T-helper 2 cell (primary cell): ENCODE results near the gene LMOD3.

Source experiments
- DNase-seq, 5 experiments: peaks; one replicate each; pipeline versions ENCODE4 v3.0.0 to v3.0.0-alpha.2; 2012 to 2022

The LMOD3 gene

DNA sequence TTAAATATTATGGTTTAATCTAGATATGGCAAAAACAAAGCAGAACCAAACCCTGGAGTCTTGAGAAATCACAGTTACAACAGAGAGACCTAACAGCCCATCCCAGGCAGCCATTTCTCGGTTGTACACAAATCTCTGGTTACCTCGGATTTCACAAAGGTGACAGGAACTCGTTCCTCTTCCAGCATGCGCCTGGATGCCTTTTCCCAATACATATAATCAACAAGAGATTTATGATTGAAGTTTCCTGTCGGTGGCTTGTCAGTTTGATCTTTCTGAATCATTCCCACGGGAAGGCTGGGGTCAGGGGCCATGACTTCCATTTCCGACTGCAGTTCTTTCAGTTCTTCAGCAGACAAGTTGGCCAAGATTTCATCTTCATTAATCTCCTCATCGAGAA, 445 bp downstream of the LMOD3 start:
- no peak for DNase-seq

DNA sequence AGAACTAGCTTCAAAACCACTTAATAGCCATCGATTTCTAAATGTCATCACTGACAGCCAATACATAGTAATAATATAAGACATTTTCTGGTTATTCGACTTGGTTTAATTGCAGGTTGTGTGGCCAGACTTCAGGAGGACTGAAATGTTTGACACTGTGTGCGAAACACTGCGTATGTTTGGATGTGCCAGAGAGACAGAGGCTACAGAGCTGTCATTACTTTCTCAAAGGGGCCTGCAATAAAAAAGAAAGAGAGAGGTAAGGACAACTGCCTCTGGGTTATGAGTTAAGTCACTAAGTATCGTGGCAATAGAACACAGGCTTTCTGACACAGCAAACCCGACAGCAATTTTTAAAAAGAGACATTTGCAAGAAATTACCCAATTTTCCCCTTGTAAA, 882 bp downstream of the LMOD3 start:
- no peak for DNase-seq

- DNase-seq = peak; percentile 20 to 83 (median 60)
Measured at GRCh38 chr3:69120879-69121464, 1.4 kb downstream of the LMOD3 start.

DNA sequence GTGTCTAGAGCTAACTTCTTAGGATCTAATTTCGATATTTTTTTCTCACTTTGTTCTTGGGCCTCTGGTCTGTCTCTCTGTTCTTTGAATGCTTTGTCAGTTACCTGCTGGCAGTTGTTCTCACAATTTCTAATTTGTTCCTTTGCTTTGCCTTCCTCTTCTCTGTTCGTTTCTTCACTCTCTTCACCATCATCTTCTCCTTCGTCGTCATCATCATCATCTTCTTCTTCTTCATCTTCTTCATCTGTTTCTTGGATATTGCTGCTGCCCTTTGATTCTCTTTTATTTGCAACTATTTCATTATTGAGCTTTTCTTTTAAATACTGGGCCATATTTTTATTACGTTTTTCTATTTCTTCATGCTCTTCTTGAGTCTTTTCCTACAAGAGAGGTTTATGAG, 2.7 kb downstream of the LMOD3 start:
- no peak for DNase-seq

- no peak for DNase-seq
Measured at GRCh38 chr3:69119138-69119537, 3.3 kb downstream of the LMOD3 start.

DNA sequence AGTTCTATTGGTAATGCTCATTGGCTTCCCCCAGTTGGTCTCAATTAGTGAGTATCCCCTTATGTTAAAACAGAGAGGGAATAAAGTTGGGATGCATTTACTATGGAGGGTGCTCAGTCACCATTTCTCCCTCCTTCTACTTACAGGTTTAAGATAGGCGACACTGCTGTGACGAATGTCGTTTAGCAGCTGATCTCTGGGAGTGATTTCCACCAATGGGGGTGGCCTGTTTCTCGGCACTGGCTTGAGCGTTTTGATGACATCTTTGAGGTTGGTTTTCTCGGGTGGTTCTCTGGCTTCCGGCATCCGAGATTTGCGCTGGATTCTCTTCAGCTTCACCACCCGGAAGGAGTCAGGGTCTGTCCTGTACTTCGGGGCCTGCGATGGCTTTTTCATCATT, 3.8 kb downstream of the LMOD3 start:
- no peak for DNase-seq

DNA sequence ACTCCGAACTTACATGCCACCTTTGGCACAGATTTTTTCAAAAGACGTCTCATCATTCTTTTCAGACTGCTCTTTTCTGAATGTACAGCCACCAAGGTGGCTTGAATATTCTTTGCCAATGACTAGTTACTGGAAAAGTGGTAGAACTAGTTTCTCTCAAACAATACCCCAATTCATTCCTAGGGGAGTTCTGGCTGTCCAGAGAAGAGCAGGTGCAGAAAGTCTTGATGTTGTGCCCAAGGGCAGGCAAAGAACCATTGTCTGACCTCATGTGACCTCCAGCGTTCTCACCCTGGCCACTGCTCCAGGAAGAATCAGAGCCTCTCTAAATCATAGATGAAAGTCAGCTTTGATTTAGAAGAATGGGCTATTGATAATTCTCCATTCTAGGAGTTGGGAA, 5.5 kb downstream of the LMOD3 start:
- no peak for DNase-seq

- DNase-seq = no peak
Measured at GRCh38 chr3:69116162-69116561, 6.2 kb downstream of the LMOD3 start.

- no peak for DNase-seq
Measured at GRCh38 chr3:69115731-69116130, 6.7 kb downstream of the LMOD3 start.

DNA sequence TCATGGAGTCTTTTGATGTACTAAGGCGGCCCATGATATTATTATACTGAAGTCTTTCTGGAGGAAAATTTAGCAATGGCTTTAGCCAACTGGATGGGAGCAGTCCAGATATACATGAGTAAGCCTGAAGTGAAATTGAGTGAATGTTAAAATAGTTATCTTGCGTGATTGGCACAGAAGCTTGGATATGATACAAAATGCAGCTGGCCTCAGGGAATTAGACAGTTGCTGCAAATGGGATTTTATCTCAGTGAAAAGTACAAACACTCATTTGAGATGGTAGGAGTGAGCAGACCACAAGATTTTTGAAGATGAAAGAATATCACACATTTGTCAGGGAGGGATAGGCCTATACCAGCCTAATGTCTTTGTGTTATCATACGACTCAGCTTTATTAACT, 8.9 kb downstream of the LMOD3 start:
- DNase-seq = no peak

DNA sequence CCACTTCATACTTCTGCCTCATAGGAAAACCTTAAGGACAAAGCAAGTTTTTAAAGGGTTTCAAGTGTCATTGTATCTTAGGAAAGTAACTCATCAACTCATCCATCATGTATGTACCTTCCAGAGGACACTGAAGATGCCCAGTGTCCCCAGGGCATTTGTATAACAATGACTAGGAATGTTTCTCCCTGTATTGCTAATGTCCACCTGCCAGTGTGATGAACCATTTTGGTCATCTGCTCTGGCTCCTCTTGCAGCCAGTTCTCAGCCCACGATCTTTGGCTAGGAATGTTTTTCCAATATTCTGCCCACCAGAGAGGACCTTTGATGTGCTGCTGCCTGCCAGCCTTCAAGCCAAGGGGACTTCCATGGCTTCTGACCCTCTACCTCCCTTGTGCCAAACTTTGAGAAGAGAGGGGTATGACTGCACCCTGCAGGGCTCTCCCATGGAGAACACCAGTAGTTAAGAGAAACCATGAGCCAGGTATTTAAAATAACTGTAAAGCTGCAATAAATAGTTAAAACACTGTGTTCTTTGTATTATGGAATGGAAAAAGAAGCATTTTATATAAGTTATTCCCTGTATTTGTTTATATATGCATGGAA, 11.4 kb downstream of the LMOD3 start:
- no peak for DNase-seq

GRCh38 chr3:69108811-69109210, 13.6 kb downstream of the LMOD3 start:
- no peak for DNase-seq

- no peak for DNase-seq
Measured at GRCh38 chr3:69107841-69108240, 14.6 kb downstream of the LMOD3 start.

DNA sequence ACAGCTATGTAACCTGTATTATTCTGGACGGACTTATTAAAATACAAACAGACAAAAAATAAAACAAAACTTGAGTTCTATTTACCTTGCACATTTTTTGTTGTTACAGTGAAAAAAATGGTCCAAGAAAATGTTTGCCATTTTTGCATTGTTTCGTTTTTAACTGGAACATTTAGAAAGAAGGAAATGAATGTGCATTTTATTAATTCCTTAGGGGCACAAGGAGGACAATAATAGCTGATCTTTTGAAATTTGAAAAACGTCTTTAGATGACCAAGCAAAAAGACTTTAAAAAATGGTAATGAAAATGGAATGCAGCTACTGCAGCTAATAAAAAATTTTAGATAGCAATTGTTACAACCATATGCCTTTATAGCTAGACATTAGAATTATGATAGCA, 17.1 kb downstream of the LMOD3 start:
- DNase-seq = no peak

- no peak for DNase-seq
Measured at GRCh38 chr3:69104586-69104985, 17.8 kb downstream of the LMOD3 start.

- DNase-seq = no peak
Measured at GRCh38 chr3:69103123-69103522, 19.3 kb downstream of the LMOD3 start.

GRCh38 chr3:69102384-69102783, 20.0 kb downstream of the LMOD3 start:
- DNase-seq = no peak

DNA sequence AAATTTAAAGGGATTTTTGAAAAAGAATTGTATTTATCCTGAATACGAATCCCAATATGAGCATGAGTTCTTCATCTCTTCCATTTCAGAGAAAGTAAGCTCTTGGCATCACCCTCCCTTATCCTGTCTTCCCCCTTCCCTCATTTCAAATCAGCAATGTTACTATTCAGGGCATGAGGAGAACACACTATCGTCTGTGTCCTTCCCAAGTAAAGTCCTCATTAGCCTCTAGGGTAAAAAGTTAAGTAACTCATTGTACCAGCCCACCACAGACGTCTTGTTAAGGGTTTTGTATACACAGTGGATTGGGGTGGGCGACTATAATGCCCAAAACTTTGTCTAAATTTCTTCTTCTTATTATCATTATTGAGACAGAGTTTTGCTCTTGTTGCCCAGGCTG, 22.8 kb downstream of the LMOD3 start:
- no peak for DNase-seq

DNA sequence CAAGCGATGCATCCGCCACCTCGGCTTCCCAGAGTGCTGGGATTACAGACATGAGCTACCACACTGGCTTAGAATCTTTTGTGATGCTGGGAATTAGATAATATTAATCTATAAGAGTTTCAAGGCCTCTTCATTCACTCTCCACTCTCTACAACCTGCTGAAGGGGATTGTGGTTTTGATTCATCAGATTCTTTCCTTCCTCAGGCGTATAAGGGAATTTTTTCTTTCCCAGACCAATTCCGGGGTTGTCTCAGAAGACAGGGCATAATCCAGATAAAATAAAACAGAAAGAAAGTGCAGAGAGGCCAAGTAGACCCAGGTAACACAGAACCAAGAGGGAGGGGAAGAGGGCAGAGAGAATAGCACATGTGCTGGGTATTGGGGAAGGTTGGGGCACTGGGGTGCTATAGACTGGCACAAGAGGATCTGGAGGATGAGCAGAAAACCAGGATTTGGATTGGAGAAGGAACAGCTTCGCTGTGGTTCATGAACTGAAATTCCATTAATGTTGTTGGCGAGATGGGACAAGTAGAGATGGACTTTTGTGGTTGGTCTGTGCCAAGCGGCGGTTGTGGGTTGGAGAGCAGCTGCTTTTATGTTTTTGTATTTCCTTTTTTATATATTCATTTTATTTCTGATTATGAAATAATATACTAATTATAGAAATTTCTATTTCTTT, 24.8 kb downstream of the LMOD3 start:
- no peak for DNase-seq

DNA sequence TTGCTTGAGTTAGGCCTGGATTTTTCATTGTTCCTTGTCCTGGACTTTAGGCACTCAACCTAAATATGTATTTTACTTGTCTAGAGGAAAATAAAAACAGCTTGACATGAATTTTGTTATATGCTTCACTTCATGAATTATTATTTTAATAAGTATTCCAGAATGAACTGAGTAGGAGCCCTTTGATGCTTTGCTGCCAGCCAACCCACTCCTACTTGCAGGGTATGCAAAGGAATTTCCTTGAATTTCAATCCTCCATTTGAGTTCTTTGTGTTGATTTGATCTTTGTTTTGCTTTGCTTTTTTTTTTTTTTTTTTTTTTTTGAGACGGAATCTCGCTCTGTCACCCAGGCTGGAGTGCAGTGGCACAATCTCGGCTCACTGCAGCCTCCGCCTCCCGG, 26.1 kb downstream of the LMOD3 start:
- no peak for DNase-seq

- peak in 1 of 5 experiments; percentile 60 for DNase-seq
Measured at GRCh38 chr3:69095636-69096035, 26.8 kb downstream of the LMOD3 start.

DNA sequence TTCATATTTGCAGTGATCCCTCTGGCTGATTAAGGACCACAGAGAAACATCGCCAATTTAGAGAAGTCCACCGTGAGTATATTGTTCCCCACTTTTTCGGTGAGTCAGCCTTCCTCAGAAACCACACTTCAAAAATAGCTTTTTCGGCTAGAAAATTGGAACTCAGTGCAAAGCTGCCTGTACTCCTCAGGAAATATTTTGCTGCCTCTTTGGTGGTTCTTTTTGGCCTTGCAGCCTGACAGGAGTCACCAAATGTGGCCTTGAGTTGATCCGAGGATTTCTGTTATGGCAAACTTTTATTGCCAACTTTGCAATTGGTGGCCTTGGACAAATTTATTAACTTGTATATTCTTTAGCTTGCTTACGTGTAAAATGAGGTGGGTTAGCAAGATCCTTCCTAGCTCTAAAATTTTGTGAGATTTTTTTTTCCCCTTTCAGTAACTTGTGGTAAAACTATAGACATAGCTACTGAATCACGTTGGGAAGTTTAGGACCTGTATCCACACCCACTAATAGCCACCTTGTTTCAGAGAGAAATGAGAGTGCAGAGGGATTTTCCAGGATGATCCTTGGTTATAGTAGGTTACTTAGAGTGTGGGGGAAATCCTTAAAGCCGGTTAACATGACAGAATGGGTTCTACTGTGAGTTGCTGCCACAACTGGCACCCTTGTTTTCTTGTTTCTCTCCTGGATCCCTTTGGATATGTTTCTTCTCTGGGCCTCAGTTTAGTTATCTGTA, 27.8 kb downstream of the LMOD3 start:
- DNase-seq = no peak

DNA sequence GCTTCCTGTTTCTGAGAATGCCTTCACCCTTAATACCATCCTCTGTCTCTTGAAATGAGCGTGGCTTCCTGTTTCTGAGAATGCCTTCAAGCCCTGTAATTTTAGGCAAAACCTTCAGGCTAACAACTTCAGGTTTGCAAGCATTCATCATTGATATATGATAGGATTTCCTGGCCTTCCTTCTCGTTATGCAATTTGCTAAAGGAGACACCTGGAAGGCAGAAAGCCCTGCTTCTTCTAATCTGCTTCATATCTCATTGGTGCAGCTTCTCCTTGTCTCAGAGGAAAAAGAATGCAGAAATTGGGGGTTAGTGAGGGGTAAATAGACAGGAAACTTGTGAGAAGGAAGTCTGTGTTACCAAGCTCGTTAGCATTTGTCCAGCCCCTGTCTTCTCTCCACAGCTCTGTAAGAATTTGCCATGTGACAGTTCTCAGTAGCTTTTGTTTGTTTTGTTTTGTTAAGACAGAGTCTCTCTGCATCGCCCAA, 30.3 kb downstream of the LMOD3 start:
- peak in 2 of 5 experiments; percentile 48 to 84 for DNase-seq
